ENCODE results near the gene KNDC1.
"Not testable (repeated sequence)": the region's sequence is repeated elsewhere in the genome, so short reads cannot be mapped to it uniquely, and the experiment has no call there.

The KNDC1 gene

DNA sequence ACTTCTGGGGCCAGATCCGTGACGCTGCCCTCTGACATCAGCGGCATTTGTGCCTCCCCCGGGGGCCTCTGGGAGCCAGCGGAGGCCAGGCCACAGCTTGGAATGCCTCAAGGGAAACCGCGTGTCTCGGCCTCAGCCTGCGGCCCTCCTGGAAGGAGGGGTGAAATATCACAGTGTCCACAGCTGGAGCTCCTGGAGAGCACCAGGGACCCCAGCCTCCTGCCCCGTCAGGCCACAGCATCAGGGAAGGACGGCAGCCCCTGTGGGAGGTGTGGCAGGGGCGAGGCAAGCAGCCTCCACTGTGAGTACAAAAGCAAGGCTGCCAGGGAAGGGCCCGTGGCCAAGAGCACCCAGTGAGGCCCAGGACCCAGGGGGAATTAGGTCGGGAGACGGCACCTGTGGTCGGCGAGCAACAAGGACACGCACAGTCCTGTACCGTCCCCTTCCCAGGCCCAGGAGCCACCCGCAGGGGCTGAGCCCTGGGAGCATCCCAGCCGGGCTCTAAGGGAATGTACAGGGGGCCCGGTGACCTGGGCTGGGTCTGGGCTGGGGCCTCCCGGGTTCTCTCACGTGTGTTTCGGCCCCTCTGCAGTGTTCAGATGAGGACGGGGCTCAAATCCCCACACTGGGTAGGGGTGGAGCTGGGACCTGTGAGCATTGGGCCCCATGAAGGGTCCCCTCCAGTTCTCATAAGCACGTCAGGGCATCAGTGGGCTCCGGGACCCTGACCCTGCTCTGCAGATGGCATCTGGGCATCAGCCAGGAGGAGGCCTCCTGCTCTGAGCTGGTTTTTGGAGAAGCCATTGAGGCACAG is 18.7 kb upstream of the KNDC1 start:
- no peak for DNase-seq (ENCODE audit: low read depth, low spot score)

DNA sequence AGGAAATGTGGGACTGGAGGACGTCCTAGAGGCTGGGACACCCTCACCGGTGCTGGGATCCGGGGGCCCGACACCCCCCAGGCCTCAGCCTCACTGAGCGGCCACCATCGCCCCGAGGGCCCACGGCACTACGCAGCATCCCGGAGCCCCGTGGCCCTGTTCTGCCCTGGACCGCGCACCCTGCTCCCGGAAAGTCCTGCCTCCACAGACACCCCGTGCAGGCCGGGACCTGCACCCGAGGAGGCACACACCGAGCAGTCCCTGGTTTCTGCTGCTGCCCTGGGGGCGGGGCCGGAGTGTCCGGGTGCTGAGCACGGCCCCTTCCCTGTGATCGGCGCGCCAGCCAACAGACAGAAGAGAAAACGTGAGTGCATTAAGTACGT is 18.1 kb upstream of the KNDC1 start:
- no peak for DNase-seq (ENCODE audit: low read depth, low spot score)

DNA sequence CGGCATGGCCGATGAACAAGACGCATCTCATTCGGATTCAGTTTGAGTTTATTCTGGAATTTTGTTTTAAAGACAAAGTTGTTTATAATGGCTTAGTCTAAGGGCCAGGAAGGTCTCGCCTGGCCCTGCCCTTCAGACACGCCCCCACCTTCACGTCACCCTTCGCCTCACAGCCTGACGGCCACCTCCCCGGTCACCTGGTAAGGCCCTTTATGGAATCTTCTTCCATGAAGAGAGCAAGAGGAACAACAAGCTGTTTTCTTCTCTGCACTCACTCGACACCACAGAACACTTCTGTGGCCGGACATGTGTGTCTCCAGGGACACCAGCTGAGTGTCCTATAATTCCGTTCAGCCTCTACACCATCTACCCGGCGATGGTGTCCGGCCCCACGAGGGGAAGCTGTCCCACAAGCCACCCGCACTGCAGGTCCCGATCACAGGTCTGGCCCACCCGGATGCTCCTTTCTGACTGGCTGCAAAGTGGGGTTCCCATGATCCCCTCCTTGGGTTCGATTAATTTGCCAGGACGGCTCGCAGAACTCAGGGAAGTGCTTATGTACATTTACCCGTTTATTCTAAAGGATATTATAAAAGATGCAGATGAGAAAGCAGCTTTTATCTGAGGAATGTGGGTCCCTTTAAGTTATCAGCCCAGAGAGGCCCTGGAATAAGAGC is 17.4 kb upstream of the KNDC1 start:
- no peak for DNase-seq (ENCODE audit: low read depth, low spot score)

DNA sequence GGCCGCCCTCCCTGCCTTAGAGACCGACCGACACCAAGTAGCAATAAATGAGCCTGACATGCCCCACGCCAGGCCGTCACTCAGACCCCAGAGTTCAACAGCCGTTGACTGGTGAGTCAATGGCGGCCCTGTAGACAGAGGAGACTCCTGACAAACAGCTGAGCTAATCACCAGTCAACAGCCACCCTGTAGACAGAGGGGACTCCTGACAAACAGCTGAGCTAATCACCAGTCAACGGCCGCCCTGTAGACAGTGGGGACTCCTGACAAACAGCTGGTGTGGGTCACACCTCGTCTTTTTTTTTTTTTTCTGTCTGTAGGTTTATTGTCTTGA is 16.9 kb upstream of the KNDC1 start:
- DNase-seq (ENCODE audit: low read depth, low spot score) = no peak

DNA sequence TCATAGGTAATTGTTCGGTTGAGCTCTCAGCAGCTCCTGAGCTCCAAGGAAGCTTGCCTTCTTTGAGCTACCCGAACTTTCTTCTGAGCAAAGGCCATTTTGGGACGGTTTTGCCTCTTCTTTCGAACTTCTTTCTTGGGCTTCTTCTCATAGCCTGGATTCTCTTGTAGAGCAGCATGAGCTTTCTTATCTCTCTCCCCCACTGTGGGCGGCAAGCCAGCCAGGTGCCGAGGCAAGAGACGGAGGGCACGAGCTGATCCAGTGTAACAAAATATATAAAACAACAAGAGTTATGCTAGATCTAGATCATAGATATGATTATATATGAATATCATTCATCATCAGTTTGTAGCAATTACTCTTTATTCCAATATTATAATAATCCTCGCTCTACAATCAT is 16.5 kb upstream of the KNDC1 start:
- no peak for DNase-seq (ENCODE audit: low read depth, low spot score)

DNA sequence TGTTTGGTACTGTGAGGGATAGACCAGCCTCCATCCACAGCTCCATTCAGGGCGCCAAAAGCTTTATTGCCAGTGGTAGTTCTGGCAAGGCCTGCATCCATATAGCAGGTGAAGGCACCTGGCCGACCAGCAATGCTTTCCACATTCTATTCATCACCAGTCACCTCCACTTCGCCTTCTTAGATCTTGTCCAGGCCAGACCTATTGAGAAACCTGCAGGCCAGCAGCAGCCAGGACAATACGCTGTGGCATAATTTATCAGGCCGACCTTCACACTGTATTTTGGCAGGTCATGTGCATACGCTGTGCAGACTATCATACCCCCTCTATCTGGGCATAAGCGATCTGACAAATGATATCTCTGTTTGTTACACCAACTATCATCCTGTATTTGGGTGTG is 15.2 kb upstream of the KNDC1 start:
- no peak for DNase-seq (ENCODE audit: low read depth, low spot score)

DNA sequence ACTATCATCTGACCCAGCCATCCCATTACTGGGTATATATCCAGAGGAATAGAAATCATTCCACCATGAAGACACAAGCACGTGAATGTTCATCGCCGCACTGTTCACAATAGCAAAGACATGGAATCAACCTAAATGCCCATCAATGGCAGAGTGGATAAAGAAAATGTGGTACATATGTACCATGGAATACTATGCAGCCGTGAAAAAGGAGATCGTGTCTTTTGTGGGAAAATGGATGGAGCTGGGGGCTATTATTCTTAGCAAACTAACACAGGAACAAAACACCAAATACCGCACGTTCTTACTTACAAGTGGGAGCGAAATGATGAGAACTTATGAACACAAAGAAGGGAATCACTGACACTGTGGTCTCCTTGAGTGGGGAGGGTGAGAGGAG is 9.8 kb upstream of the KNDC1 start:
- DNase-seq (ENCODE audit: low read depth, low spot score) = no peak

DNA sequence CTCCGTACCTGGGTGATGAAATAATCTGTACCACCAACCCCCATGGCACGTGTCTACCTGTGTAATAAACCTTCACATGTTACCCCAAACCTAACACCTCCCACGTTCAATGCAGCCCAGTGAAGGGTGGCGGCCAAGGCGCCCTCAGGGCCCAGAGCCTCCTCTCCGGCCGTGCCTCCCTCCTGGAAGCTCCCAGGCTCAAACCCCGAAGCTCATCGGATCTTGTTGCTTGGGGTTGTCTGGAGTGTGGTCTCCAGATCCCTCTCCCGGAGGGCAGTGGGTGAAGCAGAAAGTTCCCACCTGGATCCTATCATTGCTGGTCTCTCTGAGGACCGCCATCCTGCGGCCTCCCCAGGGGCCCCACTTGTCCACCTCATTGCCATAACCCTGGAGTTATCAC is 9.4 kb upstream of the KNDC1 start:
- no peak for DNase-seq (ENCODE audit: low read depth, low spot score)

DNA sequence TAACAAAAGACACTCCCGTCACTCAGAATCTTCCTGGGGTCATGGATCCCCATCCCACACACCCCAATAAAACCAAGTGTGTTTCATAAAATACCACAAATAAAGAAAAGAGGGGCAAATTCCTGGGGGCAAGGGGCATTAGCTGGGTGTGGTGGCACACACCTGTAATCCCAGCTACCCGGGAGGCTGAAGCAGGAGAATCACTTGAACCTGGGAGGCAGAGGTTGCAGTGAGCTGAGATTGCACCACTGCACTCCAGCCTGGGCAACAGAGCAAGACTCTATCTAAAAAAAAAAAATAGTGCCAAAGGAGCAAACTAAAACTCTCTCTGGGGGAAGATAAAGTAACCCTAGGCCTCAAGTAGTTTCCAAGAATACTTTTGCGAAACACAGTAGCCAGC is 8.9 kb upstream of the KNDC1 start:
- DNase-seq (ENCODE audit: low read depth, low spot score) = not testable (repeated sequence)

DNA sequence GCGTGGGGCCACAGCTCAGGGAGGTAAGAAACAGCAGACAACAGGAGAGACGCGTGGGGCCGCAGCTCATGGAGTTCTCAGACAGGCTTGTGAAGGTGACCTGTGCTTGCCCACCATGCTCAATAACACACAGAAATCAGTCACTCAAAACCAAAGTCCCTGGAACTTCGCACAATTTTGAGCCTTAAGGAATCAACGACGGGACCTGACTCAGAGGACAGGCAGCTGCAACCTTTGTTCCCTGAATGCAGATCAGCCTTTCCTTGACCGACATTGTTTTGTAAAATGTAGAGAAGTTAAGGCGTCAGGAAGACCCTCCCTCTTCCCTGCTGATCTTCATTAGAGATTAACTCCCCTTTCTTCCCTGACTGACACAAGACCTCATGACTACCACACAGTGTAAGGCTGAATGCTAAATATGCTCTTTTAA is 8.5 kb upstream of the KNDC1 start:
- DNase-seq (ENCODE audit: low read depth, low spot score) = no peak

DNA sequence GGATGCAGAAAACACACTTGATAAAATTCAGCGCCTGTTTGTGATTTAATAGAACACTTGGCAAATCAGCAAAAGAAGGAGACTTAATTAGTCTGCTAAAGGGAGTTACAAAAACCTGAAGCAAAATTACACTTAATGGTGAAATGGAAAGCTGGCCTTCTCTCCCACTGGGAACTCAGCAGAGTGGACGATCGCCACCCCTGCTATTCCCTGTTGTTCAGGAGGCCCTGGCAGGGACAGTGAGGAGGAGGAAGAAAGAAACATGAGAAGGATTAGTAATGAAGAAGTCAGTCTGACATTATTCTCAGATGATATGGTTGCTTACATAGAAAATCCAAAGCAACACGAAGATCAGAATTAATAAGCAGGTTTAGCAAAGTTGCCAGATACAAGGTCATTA is 5.6 kb upstream of the KNDC1 start:
- DNase-seq (ENCODE audit: low read depth, low spot score) = no peak

DNA sequence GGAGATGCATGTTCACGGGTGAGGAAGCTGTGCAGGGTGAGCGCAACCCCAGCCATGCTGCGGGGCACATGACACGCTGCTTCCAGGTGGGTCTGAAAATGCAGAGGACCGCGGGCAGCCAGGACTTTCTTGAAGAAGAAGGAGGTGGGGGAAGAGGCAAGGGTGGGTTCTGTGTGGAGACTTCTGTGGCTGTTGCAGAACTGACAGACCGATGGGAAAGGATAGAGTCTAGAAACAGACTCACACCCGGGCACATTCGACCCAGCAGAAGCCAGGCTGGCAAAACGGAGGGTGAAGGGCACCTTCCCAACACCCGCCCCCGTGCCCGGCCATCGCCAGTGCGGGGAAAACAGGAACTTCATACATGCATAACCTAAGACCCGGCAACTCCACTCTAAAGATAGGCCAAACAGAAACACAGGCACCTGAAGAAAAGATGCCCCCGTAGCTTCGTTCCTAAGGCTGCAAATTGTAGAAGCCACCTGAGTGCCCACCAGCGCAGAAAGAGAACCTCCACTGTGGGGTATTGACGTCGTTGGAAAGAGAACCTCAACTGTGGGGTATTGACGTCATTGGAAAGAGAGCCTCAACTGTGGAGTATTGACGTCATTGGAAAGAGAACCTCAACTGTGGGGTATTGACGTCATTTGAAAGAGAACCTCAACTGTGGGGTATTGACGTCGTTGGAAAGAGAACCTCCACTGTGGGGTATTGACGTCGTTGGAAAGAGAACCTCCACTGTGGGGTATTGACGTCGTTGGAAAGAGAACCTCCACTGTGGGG is 4.8 kb upstream of the KNDC1 start:
- DNase-seq (ENCODE audit: low read depth, low spot score) = no peak

DNA sequence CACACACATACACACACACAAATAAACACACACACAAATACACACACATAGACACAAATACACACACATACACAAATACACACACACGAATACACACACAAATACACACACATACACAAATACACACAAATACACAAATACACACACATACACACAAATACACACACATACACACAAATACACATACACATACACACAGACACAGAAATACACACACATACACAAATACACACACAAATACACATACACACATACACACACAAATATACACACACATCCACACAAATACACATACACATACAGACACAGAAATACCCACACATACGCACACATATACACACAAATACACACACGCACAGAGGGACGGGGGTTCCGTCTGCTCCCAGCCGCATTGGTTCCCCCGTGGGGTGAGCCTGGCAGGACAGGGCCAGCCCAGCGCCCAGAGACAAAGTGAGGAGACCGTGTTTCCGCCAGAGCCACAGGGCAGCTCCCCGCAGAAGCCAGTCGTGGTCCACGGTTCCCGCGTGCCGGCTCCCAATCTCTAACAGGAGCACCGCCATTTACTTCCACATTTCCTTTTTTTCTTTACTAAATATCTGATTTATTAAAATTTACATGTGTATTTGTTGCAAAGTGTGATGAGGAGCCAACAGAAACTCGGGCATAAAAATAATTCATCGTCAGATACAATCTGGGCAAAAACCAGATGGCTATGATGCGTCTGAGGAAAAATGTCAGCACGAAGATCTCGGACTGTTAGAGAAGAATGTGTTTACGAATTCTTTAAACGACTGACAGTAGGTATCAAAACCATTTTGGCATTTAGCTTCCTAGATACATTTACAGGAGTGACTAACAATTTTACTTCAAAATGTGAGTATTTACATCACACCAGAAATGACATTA is 3.1 kb upstream of the KNDC1 start:
- no peak for DNase-seq (ENCODE audit: low read depth, low spot score)

DNA sequence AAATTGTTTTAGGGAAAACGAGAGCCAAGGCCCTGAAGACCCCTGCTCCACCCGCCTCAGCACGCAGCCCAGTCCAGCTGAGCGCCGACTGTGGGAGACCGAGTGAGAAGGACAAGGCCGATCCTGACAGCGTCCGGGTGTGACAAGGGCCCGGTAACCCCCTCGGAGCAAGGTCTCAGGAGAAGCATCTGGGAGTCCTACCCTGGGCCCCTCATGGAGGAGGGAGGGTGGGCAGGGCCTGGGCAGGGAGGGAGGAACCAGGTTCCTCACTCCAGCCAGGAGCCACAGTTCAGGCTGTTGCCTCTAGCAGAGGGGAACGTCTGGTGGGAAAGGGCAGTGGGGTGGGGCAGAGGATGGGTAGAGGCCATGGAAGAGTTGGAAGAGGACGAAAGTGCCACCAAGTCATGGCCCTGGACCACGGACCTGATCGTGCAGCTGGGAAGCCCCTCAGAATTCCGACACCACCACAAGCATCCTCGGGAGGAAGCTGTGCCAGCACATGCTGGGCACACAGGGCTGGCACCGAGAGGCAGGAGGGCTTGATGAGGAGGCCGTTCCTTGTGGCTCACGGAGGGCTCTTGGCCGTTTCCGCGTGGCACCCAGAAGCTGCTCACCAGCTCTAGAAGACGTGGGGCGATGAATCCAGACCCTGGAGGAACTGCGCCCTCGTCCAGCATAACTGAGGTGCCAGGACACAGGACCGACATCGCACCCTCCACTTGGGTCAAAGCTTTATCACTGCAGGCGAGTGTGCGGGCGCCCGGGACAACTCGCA is 2.2 kb upstream of the KNDC1 start:
- no peak for DNase-seq (ENCODE audit: low read depth, low spot score)

DNA sequence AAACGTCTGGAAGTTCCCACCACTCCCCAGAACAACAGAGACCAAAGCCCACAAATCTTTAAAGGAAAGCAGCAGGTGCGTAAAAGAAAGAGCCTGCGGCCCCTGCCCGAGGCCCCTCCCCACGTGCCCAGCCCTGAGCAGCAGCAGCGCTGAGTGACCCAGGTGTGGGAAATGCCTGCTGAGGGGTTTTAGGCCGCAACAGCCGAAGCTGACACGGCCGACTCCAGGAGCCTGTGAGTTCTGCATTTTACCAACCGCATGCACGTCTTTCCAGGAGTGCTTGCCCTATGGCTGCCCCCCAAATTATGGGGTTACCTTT is 1.6 kb upstream of the KNDC1 start:
- DNase-seq (ENCODE audit: low read depth, low spot score) = no peak

DNA sequence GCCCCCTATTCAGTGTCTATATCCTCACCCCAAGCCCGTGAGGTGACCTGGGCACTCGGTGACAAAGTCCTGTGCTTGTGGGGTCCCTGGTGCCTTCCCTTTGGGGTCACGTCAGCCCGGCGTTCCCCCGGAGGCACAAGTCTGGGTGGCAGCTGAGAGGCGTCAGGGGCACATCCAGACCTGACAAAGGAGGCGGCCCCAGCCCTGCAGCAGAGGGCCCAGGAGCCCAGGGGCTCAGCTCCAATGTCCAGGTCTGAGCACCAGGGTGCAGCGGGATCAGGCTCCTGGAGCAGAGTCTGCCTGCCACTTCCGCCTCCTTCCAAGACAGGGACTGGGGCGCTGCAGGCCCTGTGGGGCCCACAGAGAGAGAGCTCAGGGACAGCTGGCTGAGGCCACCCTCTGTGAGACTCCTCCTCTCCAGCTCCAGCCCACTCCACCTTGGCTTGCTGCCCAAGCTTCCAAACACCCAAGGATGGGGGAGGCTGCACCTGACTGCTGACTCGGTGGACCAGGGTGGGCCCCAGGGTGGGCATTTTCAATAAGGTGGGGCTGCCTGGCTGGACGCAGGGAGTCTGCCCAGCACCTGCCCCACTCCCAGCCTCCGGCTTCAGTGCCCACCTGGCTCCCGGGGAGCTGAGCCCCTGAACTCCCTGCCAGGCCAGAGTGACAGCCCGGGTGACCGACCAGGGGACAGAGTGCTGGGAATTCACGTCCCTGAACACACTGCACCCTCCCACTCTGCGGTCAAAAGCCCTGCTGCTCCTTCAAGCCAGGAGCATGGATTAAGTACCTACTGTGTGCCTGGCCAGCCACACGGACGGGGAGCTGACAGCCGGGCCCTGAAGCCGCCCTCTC is 1.0 kb upstream of the KNDC1 start:
- no peak for DNase-seq (ENCODE audit: low read depth, low spot score)

DNA sequence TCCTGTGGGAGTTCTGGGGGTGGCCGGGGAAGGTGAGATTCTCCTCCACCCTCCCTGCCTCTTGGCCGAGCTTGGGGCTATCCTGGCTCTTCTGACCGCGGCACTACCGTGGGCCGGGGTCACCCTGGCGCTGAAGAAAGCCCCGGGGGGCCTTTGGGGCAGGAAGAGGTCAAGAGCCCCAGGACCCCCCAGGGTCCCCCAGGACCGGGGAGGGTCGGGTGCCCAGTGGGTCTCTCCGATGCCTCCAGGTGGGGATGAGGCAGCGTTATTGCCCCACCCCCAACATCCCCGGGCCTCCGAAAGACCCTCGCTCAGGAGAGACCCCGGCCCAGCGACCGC is 439 bp upstream of the KNDC1 start:
- DNase-seq (ENCODE audit: low read depth, low spot score) = no peak

DNA sequence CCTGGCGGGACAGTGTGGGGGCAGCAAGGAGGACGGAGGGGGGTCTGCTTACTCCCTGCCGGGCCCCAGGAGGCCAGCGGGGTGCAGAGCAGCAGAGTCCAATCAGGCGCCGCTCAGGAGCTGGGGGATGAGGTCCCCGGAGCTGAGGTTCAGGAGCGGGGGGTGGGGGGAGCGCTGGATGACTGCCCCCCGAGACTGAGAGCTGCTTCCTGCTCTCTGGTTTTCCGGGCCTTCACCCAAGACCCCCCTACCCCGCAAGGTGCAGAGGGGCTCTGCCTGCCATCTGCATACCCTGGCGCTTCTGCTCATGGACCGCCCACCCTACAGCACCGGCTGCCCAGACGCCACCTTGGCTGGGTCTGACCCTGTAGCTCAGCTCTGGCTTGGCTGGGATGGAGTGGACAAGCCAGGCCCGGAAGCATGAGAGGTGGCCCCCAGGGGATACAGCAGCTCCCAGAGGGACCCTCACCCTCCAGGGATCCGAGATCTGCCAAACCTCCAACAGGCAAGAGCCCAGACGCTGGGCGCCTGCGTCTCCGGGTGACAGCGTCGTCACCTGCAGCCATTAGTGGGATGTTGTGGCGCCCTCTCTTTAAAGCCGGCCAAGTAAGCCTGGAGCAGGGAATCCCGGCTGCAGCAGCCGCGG is 930 bp downstream of the KNDC1 start:
- DNase-seq (ENCODE audit: low read depth, low spot score) = no peak

DNA sequence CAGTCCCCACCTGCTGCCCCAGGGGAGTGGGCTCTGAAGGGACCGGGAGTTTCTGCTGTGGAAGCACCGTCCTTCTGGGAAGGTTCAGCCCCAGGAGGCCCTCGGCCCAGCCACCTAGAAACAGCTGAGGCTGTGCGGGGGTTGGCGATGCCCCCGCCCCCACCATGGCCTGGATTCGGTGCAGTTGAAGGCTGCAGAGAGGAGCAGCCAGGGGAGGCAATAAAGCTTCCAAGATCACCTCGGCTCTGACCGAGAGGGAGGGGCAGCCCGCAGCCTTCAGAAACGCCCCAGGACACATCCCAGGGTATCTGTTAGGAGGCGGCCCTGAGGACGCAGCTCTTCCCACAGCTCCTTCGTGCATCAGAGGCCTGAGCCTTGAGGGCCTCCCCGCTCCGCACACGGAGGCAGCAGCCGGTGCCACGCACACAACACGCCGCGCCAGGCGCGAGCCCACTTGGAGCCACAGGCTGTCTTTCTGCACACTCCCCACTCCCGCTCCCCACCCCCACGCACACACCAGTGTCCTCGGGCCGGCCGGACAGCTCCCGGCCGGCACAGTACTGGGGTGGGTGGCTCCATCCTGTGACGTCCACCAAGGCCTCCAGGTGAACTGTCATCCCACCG is 1.6 kb downstream of the KNDC1 start:
- no peak for DNase-seq (ENCODE audit: low read depth, low spot score)
